NCI-H2107 (cell line): ENCODE data around the gene ESR2.
"Not testable (repeated sequence)": the region's sequence is repeated elsewhere in the genome, so short reads cannot be mapped to it uniquely, and the experiment has no call there.

Experiments used
- DNase-seq: peaks from one replicate; lab custom pipeline; 2025; lab: John Stamatoyannopoulos, UW

Gene ESR2

DNA sequence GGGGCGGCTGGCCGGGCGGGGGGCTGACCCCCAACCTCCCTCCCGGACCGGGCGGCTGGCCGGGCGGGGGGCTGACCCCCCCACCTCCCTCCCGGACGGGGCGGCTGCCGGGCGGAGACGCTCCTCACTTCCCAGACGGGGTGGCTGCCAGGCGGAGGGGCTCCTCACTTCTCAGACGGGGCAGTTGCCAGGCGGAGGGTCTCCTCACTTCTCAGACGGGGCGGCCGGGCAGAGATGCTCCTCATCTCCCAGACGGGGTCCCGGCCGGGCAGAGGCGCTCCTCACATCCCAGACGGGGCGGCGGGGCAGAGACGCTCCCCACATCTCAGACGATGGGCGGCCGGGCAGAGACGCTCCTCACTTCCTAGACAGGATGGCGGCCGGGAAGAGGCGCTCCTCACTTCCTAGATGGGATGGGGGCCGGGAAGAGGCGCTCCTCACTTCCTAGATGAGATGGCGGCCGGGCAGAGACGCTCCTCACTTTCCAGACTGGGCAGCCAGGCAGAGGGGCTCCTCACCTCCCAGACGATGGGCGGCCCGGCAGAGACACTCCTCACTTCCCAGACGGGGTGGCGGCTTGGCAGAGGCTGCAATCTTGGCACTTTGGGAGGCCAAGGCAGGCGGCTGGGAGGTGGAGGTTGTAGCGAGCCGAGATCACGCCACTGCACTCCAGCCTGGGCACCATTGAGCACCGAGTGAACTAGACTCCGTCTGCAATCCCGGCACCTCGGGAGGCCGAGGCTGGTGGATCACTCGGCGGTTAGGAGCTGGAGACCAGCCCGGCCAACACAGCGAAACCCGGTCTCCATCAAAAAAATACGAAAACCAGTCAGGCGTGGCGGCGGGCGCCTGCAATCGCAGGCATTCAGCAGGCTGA lies 256.1 kb downstream of the ESR2 start:
- DNase-seq: not testable (repeated sequence)

DNA sequence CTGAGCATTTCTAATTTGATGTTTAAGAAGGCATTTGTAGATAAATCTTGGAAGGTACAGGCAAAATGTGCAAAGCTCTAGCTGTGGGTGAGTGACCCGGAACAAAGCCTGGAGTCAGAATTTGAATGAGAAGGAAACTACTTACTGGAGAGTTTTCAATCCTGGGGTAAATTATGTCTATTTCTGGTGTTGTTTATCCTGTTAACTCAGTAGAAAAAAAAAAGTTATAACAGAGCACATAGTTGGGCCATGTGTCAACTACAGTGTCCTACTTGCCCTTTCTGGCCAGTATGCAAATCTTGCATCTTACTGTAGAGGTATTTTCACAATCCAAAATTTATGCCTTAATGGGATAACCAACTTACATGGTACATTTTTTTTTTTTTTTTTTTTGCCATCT lies 259.0 kb downstream of the ESR2 start:
- DNase-seq: no peak
